NT2/D1 (cell line): ENCODE data around the gene EMC8.

Experiments
- DNase-seq: peaks from one replicate; pipeline ENCODE4 v3.0.0-alpha.2; 2011; ENCODE audit warnings: low read depth, low spot score
- H3K27me3 ChIP-seq: 2 replicates; pipeline ENCODE4 v1.6.0; 2011; ENCODE audit warnings: mild to moderate bottlenecking; ENCODE audit not compliant: insufficient read length, insufficient read depth
- H3K36me3 ChIP-seq: 2 replicates; pipeline ENCODE4 v1.6.1; 2011; ENCODE audit warnings: mild to moderate bottlenecking, low read length, mixed read lengths; ENCODE audit not compliant: insufficient read depth, insufficient read length
- H3K4me1 ChIP-seq: 2 replicates; pipeline ENCODE4 v1.5.1; 2011; ENCODE audit not compliant: insufficient read depth, insufficient read length
- H3K4me3 ChIP-seq: 2 replicates; pipeline ENCODE4 v1.5.1; 2011; ENCODE audit warnings: low read depth; ENCODE audit not compliant: insufficient read length
- H3K9ac ChIP-seq: 2 replicates; pipeline ENCODE4 v1.6.0; 2011; ENCODE audit warnings: low read depth; ENCODE audit not compliant: insufficient read length
- H3K9me3 ChIP-seq: 2 replicates; pipeline ENCODE4 v1.5.1; 2011; ENCODE audit warnings: mild to moderate bottlenecking, low read length; ENCODE audit not compliant: insufficient read depth
- SUZ12 ChIP-seq: IDR thresholded peaks from 2 replicates; pipeline ENCODE4 v1.6.1; 2011; ENCODE audit not compliant: insufficient read length, insufficient read depth; ENCODE audit errors: extremely low read depth
- YY1 ChIP-seq: IDR thresholded peaks from 2 replicates; pipeline ENCODE4 v1.6.1; 2011; ENCODE audit not compliant: insufficient read length, insufficient read depth
- ZNF274 ChIP-seq: IDR thresholded peaks from 2 replicates; pipeline ENCODE4 v1.6.1; 2011; ENCODE audit warnings: mild to moderate bottlenecking, low read depth, low read length

Gene EMC8

DNA sequence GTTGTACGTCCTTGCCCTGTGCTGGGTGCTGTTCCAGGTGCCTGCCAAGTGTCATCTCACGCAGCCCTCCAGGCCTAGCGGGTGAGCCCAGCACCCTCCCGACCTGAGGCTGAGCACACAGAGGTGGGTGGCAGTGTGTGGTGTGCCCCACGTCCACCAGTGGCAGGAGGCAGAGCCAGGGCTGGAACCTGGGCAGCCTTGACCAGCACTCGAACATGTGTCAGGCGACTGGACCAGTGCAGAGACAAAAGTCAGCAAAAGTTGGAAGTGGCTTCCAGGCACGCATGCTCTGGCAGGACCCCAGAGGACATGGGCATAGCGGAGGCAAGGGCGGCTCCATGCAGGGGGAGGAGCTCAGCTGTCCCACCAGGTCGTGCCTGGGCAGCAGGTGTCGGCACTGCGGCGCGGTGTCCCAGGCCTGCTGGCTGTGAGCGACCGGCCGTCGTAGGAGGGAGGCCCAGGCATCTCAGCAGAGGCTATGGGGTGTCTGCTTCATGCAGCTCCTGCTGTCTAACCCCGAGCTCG, 35.9 kb upstream of the EMC8 start:
- TF ChIP-seq ZNF274, result no peak
- no peak for TF ChIP-seq SUZ12
- no peak for TF ChIP-seq YY1
- Histone ChIP-seq H3K4me1 (peaks cover 2% of the 10 kb centered on the region), H3K36me3 (no peaks in the 10 kb centered on the region), H3K27me3 (peaks cover 38% of the 10 kb centered on the region), H3K9me3 (peaks cover 12% of the 10 kb centered on the region; the same call in 1 of the 2 replicates), H3K4me3 (no peak overlapping the region), H3K9ac (no peak overlapping the region)
- no peak for DNase-seq

DNA sequence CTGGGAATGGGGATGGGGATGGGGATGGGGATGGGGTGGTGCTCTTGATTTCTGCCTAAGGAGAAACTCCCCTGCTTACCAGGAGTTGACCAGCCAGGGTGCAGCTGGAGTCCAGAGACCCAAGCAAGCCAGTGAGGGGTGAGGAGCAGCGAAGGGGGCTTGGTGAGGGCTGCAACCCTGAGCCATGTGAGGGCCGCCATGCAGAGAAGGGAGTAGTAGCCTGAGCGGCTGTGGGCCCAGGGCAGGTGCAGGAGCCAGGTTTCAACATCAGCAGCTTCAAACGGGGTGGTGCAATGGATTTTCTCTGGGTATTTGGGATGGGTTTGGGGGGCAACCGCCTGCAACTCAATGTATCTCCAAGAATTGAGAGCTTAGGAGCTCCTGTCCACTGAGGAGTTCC, 35.4 kb upstream of the EMC8 start:
- TF ChIP-seq SUZ12 (no peak), YY1 (no peak), ZNF274 (no peak)
- peaks cover 6% of the 10 kb centered on the region for H3K4me1 ChIP-seq
- H3K9me3 ChIP-seq, result peaks cover 12% of the 10 kb centered on the region; the same call in 1 of the 2 replicates
- no peak overlapping the region for H3K9ac ChIP-seq
- H3K27me3 ChIP-seq, result peaks cover 38% of the 10 kb centered on the region
- no peak overlapping the region for H3K4me3 ChIP-seq
- no peak for DNase-seq
- H3K36me3 ChIP-seq, result no peaks in the 10 kb centered on the region

DNA sequence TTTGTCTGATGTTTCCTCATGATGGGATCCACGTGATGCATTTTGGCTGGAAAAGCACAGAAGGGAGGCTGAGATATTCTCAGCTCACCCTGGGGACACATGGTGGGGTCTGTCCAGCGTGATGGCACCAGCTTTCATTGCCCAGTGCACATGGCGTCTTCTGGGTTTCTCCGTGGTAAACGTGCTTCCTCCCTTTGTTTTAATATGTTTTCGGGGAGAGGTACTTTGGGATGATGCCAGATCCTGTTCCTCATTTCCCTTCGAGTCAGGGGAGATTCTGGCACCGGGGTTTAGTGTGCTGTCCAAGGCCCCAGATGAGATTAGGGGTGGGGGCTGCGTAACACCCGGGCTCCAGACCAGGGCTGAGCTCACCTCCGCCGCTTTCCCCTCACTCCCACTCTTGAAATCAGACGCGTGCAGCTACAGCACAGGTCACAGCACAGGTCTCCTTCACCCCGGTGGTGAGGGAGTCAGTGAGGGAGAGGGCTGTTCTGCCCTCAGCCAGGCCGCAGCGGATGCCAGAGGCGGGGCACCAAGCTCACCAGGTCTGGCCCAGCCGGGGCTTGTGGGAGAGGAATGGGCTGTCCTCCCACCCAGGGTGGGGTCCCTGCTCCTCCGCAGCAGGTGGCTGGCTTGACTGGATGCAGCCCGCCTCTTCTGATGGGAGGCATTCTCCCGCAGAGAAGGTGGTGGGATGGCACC, 34.0 kb upstream of the EMC8 start:
- no peak for DNase-seq
- peaks cover 6% of the 10 kb centered on the region for H3K4me1 ChIP-seq
- H3K9ac ChIP-seq, result no peak overlapping the region
- peaks cover 38% of the 10 kb centered on the region for H3K27me3 ChIP-seq
- no peak overlapping the region for H3K4me3 ChIP-seq
- H3K36me3 ChIP-seq, result no peaks in the 10 kb centered on the region
- peaks cover 12% of the 10 kb centered on the region; the same call in 1 of the 2 replicates for H3K9me3 ChIP-seq
- TF ChIP-seq SUZ12 (no peak), ZNF274 (no peak), YY1 (no peak)

DNA sequence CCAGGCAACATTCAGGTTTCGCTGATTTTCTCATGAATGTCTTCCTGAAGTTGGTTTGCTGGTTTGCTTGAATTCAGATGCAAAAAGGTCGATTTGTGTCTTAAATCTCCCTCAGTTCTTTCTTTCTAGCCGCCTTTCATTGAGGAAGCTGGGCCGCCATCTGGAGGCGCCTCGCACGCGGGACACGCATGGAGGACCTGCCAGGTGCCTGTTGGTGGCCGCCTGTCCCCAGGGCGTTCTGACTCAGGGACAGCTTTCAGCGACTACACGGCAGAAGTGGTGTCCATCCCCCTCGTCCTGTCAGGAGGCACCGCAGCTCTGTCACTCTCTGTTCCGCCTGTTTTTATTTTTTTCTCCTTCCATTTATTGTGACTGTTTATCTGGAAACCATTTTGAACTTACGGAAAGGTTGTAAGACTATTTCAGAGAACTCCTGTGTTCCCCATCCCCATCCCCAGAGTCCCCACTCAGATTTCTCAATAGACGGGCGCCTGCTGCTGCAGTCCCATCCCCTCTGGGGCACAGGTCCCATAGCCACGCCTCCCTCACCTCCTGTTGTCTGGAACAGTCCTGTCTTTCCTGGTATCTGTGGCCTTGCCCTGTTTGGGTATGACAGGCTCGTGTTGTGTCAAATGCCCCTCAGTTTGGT, 33.4 kb upstream of the EMC8 start:
- Histone ChIP-seq H3K9ac (no peak overlapping the region), H3K36me3 (no peaks in the 10 kb centered on the region), H3K9me3 (peaks cover 12% of the 10 kb centered on the region; the same call in 1 of the 2 replicates), H3K4me1 (peaks cover 6% of the 10 kb centered on the region), H3K27me3 (peaks cover 38% of the 10 kb centered on the region), H3K4me3 (no peak overlapping the region)
- no peak for TF ChIP-seq YY1
- no peak for TF ChIP-seq SUZ12
- TF ChIP-seq ZNF274, result no peak
- DNase-seq, result no peak

DNA sequence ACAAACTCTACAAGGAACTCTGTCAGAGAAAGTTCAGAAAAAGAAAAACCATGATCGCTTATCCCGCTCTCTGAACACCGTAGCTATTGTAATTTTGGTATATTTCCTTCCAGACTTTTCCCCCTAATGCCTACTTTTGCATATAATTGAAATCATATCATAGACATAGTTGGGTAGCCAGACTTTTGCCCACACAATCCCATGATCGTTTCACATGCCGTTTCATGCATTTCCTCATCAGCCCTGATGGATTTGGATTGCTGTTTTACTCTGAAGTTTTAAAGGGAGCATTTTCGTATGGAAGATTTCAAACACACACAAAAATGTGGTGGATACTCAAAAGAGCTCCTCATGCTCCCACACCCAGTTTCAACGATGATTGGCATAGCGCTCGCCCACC, 31.5 kb upstream of the EMC8 start:
- Histone ChIP-seq H3K4me1 (peaks cover 6% of the 10 kb centered on the region), H3K4me3 (no peak overlapping the region), H3K9me3 (peaks cover 12% of the 10 kb centered on the region; the same call in 1 of the 2 replicates), H3K9ac (no peak overlapping the region), H3K27me3 (peaks cover 23% of the 10 kb centered on the region), H3K36me3 (no peaks in the 10 kb centered on the region)
- DNase-seq, result no peak
- no peak for TF ChIP-seq ZNF274
- no peak for TF ChIP-seq SUZ12
- no peak for TF ChIP-seq YY1

DNA sequence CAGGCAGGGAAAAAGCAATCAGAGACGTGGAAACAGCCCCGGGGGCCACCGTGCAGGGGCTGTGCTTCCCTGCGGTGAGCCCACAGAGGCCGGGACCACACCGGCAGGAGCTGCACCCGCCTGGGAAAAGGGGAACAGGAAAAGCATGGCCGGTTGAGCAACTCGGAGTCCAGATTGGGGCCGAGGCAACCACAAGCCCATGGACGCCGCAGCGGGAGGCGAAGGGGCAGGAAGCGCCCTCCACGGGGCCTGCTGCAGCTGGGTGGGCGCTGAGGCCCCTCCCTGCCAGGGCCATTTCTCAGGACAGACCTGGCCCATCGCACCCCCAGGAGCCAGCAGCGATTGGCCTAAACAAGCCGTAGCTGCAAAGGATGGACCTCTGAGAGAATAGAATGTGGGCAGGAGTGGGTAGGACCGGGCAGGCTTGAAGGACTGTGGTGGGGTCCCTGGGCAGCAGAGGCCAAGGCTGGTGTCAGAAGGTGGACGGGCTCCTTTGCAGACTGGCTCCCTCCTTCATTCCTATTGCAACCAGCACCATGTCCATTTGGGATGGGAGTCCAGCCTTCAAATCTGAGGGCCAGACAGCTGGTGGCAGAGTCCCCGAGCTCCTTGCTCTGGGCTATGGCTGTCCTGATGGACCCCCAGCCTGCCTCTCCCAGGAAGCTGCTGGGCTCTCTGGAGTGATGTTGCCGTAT, 30.6 kb upstream of the EMC8 start:
- H3K27me3 ChIP-seq, result peaks cover 14% of the 10 kb centered on the region
- no peak overlapping the region for H3K9ac ChIP-seq
- no peak for DNase-seq
- H3K4me3 ChIP-seq, result no peak overlapping the region
- peaks cover 6% of the 10 kb centered on the region for H3K4me1 ChIP-seq
- H3K36me3 ChIP-seq, result no peaks in the 10 kb centered on the region
- TF ChIP-seq ZNF274 (no peak), YY1 (no peak), SUZ12 (no peak)
- H3K9me3 ChIP-seq, result peaks cover 12% of the 10 kb centered on the region; the same call in 1 of the 2 replicates

DNA sequence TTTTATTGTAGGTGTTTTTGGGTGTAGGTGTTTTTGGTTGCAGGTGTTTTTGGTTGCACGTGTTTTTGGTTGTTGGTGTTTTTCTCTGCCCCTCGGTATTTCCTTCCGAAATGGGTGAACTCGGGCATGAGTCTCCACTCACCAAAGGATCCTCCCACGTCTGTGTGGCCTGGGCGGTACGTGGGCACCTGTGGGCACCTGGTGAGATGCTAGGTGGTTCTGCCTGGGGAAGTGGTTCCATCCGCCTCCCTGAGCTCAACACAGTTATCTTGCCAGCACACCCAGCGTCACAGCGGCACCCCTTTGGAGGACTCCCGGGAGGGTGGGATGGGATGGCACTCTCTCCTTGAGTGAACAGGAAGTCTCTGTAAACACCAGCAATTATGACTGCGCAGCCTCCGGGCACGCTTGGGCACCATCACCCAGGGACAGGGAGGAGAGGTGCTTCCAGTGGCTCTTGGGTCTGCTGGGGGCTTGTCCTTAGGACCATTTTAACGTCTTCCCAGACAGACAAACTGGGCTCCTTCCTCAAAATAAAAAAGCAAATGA, 29.9 kb upstream of the EMC8 start:
- no peaks in the 10 kb centered on the region for H3K36me3 ChIP-seq
- peaks cover 12% of the 10 kb centered on the region; the same call in 1 of the 2 replicates for H3K9me3 ChIP-seq
- peaks cover 9% of the 10 kb centered on the region for H3K27me3 ChIP-seq
- DNase-seq, result no peak
- no peak for TF ChIP-seq SUZ12
- TF ChIP-seq YY1, result no peak
- TF ChIP-seq ZNF274, result no peak
- H3K9ac ChIP-seq, result no peak overlapping the region
- no peak overlapping the region for H3K4me3 ChIP-seq
- H3K4me1 ChIP-seq, result peaks cover 6% of the 10 kb centered on the region
